HEK293 (cell line): ENCODE measurements around the gene SUPV3L1.

Experiments used
- CTCF ChIA-PET: fragments of 350-600 bp; formaldehyde crosslinking; extraction: SDS; loops from one replicate; lab custom pipeline; 2021; ENCODE audit warnings: antibody characterized with exemption; lab: Yijun Ruan, JAX
- POLR2A ChIA-PET: fragments of 300-600 bp; formaldehyde crosslinking; extraction: SDS; loops from one replicate; lab custom pipeline; 2020; ENCODE audit warnings: antibody characterized with exemption, inconsistent platforms; lab: Yijun Ruan, JAX
- H3K27ac ChIP-seq: fragments of 200-500 bp; sonication (Bioruptor generic); 2 replicates; pipeline ENCODE4 v1.5.1; 2014; ENCODE audit warnings: low read depth, low read length, control low read depth, inconsistent platforms; ENCODE audit errors: extremely low read depth
- H3K36me3 ChIP-seq, 2 experiments: fragments of 200-500 bp in 1 of 2; sonication (Bioruptor generic) in 1 of 2; 1 replicate in 1 of 2; 2 replicates in 1 of 2; pipeline ENCODE4 v1.5.1; 2014 to 2017; ENCODE audit warnings: inconsistent platforms in 2 of 2, low read length in 2 of 2; ENCODE audit not compliant: control insufficient read depth in 2 of 2, insufficient read depth in 1 of 2
- H3K4me1 ChIP-seq: fragments of 200-500 bp; sonication (Bioruptor generic); 2 replicates; pipeline ENCODE4 v1.5.1; 2014; ENCODE audit warnings: mild to moderate bottlenecking, low read length, inconsistent platforms; ENCODE audit not compliant: control insufficient read depth, insufficient read depth
- H3K4me3 ChIP-seq: 2 replicates; pipeline ENCODE4 v1.5.1; 2011; ENCODE audit warnings: low read depth, mild to moderate bottlenecking, control low read depth, low read length, moderate library complexity
- H3K9me3 ChIP-seq: fragments of 200-500 bp; sonication (Bioruptor generic); 2 replicates; pipeline ENCODE4 v1.5.1; 2014; ENCODE audit warnings: low read depth, low read length, inconsistent platforms; ENCODE audit not compliant: control insufficient read depth, insufficient read depth
- FEZF1 ChIP-seq: fragments of 450-650 bp; formaldehyde crosslinking; IDR thresholded peaks from 2 replicates; pipeline ENCODE4 v1.5.1; 2016; ENCODE audit warnings: missing biosample characterization, missing genetic modification characterization
- SP3 ChIP-seq: fragments of 450-650 bp; formaldehyde crosslinking; IDR thresholded peaks from 2 replicates; pipeline ENCODE4 v1.5.1; 2016; ENCODE audit warnings: missing biosample characterization, missing genetic modification characterization
- ZBTB7A ChIP-seq: fragments of 450-650 bp; formaldehyde crosslinking; IDR thresholded peaks from 2 replicates; pipeline ENCODE4 v1.5.1; 2016; ENCODE audit warnings: low read depth, missing biosample characterization, missing genetic modification characterization
- ZNF174 ChIP-seq: fragments of 450-650 bp; formaldehyde crosslinking; IDR thresholded peaks from 2 replicates; pipeline ENCODE4 v1.5.0; 2017; ENCODE audit warnings: missing biosample characterization, mild to moderate bottlenecking, missing genetic modification characterization
- ZNF274 ChIP-seq, 2 experiments: fragments of 200-500 bp in 1 of 2; fragments of 450-650 bp in 1 of 2; sonication (Bioruptor generic) in 1 of 2; formaldehyde crosslinking in 1 of 2; IDR thresholded peaks; 2 replicates each; pipeline versions ENCODE4 v1.5.1 to v1.6.1; 2014 to 2016; ENCODE audit warnings: borderline replicate concordance in 1 of 2, inconsistent platforms in 1 of 2, low read length in 1 of 2, missing biosample characterization in 1 of 2, missing genetic modification characterization in 1 of 2
- ZNF311 ChIP-seq: fragments of 450-650 bp; formaldehyde crosslinking; IDR thresholded peaks from 2 replicates; pipeline ENCODE4 v1.5.1; 2017; ENCODE audit warnings: missing biosample characterization, missing genetic modification characterization, borderline replicate concordance
- ZNF561 ChIP-seq: fragments of 450-650 bp; IDR thresholded peaks from 2 replicates; pipeline ENCODE4 v1.5.1; 2018; ENCODE audit warnings: missing biosample characterization, missing genetic modification characterization, borderline replicate concordance
- ZNF654 ChIP-seq: fragments of 450-650 bp; formaldehyde crosslinking; IDR thresholded peaks from 2 replicates; pipeline ENCODE4 v1.5.1; 2016; ENCODE audit warnings: low read depth, missing biosample characterization, missing genetic modification characterization
- ZNF707 ChIP-seq: fragments of 450-650 bp; formaldehyde crosslinking; IDR thresholded peaks from 2 replicates; pipeline ENCODE4 v1.5.1; 2016; ENCODE audit warnings: missing biosample characterization, missing genetic modification characterization
- ZNF747 ChIP-seq: fragments of 450-650 bp; formaldehyde crosslinking; IDR thresholded peaks from 2 replicates; pipeline ENCODE4 v1.5.1; 2016; ENCODE audit warnings: missing biosample characterization, missing genetic modification characterization
- ZNF837 ChIP-seq: fragments of 450-650 bp; formaldehyde crosslinking; IDR thresholded peaks from 2 replicates; pipeline ENCODE4 v1.5.1; 2016; ENCODE audit warnings: missing biosample characterization, missing genetic modification characterization
- TF ChIP-seq, protein P1 (sequence below): fragments of 450-650 bp; formaldehyde crosslinking; IDR thresholded peaks from 2 replicates; pipeline ENCODE4 v1.5.1; 2016; ENCODE audit warnings: missing biosample characterization, missing genetic modification characterization
- TF ChIP-seq, protein P2 (sequence below): fragments of 450-650 bp; formaldehyde crosslinking; IDR thresholded peaks from 2 replicates; pipeline ENCODE4 v1.5.1; 2016; ENCODE audit warnings: missing biosample characterization, missing genetic modification characterization, low read depth
- TF ChIP-seq, protein P3 (sequence below): fragments of 450-650 bp; formaldehyde crosslinking; IDR thresholded peaks from 2 replicates; pipeline ENCODE4 v1.5.1; 2016; ENCODE audit warnings: missing biosample characterization, missing genetic modification characterization
- TF ChIP-seq, protein P4 (sequence below): fragments of 450-650 bp; formaldehyde crosslinking; conservative IDR thresholded peaks from 2 replicates; pipeline ENCODE4 v1.5.1; 2016; ENCODE audit warnings: low read depth, missing biosample characterization, missing genetic modification characterization
- TF ChIP-seq, protein P5 (sequence below): fragments of 450-650 bp; formaldehyde crosslinking; IDR thresholded peaks from 2 replicates; pipeline ENCODE4 v1.5.1; 2016; ENCODE audit warnings: missing biosample characterization, missing genetic modification characterization

The SUPV3L1 gene

DNA sequence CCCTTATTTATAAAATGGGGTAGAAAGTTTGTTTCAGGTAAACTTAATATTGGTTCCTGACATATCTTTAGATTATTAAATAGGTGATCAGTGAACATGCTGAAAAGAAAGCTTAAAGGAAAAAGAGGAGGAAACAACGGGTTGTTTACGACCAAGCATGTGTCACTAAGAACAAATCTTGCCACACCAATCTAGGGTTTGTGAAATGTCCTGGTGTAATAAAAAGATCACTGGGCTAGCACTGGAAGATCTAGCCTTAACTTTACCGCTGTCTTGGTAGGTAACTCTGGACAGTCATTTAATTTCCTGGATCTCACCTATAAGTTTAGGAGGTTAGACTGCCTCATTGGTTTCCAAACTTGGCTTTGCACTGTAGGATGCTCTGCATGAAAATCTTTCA, 37.1 kb upstream of the SUPV3L1 start (continued):
- TF ChIP-seq, protein P1, sequence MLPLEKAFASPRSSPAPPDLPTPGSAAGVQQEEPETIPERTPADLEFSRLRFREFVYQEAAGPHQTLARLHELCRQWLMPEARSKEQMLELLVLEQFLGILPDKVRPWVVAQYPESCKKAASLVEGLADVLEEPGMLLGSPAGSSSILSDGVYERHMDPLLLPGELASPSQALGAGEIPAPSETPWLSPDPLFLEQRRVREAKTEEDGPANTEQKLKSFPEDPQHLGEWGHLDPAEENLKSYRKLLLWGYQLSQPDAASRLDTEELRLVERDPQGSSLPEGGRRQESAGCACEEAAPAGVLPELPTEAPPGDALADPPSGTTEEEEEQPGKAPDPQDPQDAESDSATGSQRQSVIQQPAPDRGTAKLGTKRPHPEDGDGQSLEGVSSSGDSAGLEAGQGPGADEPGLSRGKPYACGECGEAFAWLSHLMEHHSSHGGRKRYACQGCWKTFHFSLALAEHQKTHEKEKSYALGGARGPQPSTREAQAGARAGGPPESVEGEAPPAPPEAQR = no peak
- TF ChIP-seq, protein P2, sequence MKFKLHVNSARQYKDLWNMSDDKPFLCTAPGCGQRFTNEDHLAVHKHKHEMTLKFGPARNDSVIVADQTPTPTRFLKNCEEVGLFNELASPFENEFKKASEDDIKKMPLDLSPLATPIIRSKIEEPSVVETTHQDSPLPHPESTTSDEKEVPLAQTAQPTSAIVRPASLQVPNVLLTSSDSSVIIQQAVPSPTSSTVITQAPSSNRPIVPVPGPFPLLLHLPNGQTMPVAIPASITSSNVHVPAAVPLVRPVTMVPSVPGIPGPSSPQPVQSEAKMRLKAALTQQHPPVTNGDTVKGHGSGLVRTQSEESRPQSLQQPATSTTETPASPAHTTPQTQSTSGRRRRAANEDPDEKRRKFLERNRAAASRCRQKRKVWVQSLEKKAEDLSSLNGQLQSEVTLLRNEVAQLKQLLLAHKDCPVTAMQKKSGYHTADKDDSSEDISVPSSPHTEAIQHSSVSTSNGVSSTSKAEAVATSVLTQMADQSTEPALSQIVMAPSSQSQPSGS (tag by site-specific recombination) = no peak
- TF ChIP-seq ZNF707 (tag by site-specific recombination) = no peak
- TF ChIP-seq ZNF274 (IDR thresholded peaks at IDR 0.05; ENCODE audit: low read length) = no peak
- TF ChIP-seq ZNF274 (tag by site-specific recombination; IDR thresholded peaks at IDR 0.05; ENCODE audit: borderline replicate concordance) = no peak
- TF ChIP-seq ZBTB7A = no peak
- TF ChIP-seq, protein P3, sequence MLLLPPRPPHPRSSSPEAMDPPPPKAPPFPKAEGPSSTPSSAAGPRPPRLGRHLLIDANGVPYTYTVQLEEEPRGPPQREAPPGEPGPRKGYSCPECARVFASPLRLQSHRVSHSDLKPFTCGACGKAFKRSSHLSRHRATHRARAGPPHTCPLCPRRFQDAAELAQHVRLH (tag by site-specific recombination) = no peak
- TF ChIP-seq ZNF747 (tag by site-specific recombination) = no peak
- no peak for TF ChIP-seq ZNF654 (tag by site-specific recombination)

DNA sequence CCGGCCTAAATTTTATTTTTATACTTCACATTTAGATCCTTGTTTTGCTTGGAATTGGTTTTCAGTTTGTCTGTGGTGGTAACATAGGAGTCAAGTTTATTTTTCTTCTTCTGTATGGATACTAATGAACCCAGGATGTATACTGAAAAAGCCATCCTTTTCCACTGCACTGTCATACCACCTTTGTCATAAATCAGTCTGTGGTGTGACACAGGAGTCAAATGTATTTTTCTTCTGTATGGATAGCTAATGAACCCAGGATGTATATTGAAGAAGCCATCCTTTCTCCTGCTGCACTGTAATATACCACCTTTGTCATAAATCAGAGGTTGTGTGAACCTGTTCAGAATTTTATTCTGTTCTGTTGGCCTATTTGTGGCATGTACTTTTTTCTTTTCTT, 34.7 kb upstream of the SUPV3L1 start:
- ChIA-PET CTCF (no interaction called here), POLR2A (no interaction called here)
- H3K27ac ChIP-seq = no peak overlapping the region
- no peaks in the 10 kb centered on the region; a peak in 1 of 3 replicates for H3K36me3 ChIP-seq
- no peaks in the 10 kb centered on the region for H3K9me3 ChIP-seq
- TF ChIP-seq ZNF837 (tag by site-specific recombination) (no peak), SP3 (tag by site-specific recombination) (no peak), ZNF174 (tag by site-specific recombination) (no peak), ZNF311 (tag by site-specific recombination) (no peak), FEZF1 (tag by site-specific recombination) (no peak), ZNF561 (tag by site-specific recombination) (no peak)
- TF ChIP-seq, protein P4, sequence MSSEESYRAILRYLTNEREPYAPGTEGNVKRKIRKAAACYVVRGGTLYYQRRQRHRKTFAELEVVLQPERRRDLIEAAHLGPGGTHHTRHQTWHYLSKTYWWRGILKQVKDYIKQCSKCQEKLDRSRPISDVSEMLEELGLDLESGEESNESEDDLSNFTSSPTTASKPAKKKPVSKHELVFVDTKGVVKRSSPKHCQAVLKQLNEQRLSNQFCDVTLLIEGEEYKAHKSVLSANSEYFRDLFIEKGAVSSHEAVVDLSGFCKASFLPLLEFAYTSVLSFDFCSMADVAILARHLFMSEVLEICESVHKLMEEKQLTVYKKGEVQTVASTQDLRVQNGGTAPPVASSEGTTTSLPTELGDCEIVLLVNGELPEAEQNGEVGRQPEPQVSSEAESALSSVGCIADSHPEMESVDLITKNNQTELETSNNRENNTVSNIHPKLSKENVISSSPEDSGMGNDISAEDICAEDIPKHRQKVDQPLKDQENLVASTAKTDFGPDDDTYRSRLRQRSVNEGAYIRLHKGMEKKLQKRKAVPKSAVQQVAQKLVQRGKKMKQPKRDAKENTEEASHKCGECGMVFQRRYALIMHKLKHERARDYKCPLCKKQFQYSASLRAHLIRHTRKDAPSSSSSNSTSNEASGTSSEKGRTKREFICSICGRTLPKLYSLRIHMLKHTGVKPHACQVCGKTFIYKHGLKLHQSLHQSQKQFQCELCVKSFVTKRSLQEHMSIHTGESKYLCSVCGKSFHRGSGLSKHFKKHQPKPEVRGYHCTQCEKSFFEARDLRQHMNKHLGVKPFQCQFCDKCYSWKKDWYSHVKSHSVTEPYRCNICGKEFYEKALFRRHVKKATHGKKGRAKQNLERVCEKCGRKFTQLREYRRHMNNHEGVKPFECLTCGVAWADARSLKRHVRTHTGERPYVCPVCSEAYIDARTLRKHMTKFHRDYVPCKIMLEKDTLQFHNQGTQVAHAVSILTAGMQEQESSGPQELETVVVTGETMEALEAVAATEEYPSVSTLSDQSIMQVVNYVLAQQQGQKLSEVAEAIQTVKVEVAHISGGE (tag by site-specific recombination) = no peak
- TF ChIP-seq, protein P5, sequence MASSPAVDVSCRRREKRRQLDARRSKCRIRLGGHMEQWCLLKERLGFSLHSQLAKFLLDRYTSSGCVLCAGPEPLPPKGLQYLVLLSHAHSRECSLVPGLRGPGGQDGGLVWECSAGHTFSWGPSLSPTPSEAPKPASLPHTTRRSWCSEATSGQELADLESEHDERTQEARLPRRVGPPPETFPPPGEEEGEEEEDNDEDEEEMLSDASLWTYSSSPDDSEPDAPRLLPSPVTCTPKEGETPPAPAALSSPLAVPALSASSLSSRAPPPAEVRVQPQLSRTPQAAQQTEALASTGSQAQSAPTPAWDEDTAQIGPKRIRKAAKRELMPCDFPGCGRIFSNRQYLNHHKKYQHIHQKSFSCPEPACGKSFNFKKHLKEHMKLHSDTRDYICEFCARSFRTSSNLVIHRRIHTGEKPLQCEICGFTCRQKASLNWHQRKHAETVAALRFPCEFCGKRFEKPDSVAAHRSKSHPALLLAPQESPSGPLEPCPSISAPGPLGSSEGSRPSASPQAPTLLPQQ (tag by site-specific recombination) = no peak
- H3K4me1 ChIP-seq = no peaks in the 10 kb centered on the region
- H3K4me3 ChIP-seq = no peak overlapping the region
